GM18526 (cell line): ENCODE results near the gene PTPRG.

Source experiments
- POLR2A ChIP-seq: IDR thresholded peaks from 3 replicates; pipeline ENCODE4 v1.6.1; 2011; ENCODE audit not compliant: insufficient read length; ENCODE audit errors: extremely low read depth

Gene PTPRG

GRCh38 chr3:61876797-61877196 lies 315.4 kb downstream of the PTPRG start:
- TF ChIP-seq POLR2A, result no peak

- TF ChIP-seq POLR2A, result no peak
These were observed 316.2 kb downstream of the PTPRG start for GRCh38 chr3:61877359-61878138.

GRCh38 chr3:61882253-61882652 lies 320.9 kb downstream of the PTPRG start:
- TF ChIP-seq POLR2A, result no peak

- no peak for TF ChIP-seq POLR2A
These were observed 323.4 kb downstream of the PTPRG start for GRCh38 chr3:61884794-61885193.

GRCh38 chr3:61885414-61885813 lies 324.0 kb downstream of the PTPRG start:
- no peak for TF ChIP-seq POLR2A

DNA sequence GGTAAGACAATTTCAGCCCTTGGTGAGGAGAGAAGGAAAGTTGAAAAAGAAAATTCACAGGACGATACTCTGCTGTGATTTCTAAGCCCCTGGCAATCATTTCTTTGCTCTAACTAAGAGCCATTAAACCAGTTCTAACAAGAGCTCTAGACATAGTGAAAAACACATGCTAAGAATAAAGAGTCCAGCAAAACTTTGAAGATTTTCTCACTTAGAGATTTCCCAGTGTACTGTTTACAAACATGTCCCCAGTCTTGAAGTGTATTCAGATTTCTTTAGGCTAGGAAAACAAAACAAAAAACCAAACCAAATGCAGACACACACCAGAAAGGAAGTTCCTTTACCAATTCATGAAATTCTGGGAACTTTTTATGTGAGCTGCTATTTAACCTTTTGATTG lies 325.8 kb downstream of the PTPRG start:
- TF ChIP-seq POLR2A, result no peak

GRCh38 chr3:61889259-61889658 lies 327.9 kb downstream of the PTPRG start:
- TF ChIP-seq POLR2A, result no peak

- TF ChIP-seq POLR2A, result no peak
These were observed 328.8 kb downstream of the PTPRG start for GRCh38 chr3:61890167-61890566.

GRCh38 chr3:61890586-61890985 lies 329.2 kb downstream of the PTPRG start:
- no peak for TF ChIP-seq POLR2A

- no peak for TF ChIP-seq POLR2A
These were observed 331.5 kb downstream of the PTPRG start for GRCh38 chr3:61892891-61893290.

DNA sequence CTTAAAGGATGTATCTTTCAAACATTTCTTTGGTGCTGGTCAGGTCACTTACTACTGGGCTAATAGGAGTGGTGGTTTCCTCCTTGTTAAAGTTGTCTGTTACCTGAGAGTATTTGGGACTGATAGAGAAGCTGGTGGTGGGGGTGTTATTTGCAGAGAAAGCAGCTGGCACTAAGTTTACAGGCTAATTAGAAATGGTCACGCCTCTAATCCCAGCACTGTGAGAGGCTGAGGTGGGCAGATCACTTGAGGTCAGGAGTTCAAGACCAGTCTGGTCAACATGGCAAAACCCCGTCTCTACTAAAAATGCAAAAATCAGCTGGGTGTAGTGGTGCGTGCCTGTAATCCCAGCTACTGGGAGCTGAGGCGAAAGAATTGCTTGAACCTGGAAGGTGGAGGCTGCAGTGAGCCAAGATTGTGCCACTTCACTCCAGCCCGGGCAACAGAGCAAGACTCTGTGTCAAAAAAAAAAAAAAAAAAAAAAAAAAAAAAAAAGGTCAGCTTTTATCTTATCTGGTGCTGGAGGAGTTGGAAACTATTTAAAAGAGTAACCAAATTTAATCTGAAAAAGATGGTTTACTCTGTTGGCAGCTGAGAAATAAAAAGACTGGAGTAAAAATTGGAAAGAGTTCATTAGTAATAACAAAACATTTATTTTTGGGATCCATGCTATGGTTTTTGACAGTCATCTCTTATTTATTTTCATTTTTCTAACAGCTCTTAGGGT lies 332.6 kb downstream of the PTPRG start:
- TF ChIP-seq POLR2A, result no peak

GRCh38 chr3:61894988-61895935 lies 333.9 kb downstream of the PTPRG start:
- no peak for TF ChIP-seq POLR2A

GRCh38 chr3:61896251-61896650 lies 334.9 kb downstream of the PTPRG start:
- TF ChIP-seq POLR2A, result no peak

- no peak for TF ChIP-seq POLR2A
These were observed 336.5 kb downstream of the PTPRG start for GRCh38 chr3:61897848-61898247.

DNA sequence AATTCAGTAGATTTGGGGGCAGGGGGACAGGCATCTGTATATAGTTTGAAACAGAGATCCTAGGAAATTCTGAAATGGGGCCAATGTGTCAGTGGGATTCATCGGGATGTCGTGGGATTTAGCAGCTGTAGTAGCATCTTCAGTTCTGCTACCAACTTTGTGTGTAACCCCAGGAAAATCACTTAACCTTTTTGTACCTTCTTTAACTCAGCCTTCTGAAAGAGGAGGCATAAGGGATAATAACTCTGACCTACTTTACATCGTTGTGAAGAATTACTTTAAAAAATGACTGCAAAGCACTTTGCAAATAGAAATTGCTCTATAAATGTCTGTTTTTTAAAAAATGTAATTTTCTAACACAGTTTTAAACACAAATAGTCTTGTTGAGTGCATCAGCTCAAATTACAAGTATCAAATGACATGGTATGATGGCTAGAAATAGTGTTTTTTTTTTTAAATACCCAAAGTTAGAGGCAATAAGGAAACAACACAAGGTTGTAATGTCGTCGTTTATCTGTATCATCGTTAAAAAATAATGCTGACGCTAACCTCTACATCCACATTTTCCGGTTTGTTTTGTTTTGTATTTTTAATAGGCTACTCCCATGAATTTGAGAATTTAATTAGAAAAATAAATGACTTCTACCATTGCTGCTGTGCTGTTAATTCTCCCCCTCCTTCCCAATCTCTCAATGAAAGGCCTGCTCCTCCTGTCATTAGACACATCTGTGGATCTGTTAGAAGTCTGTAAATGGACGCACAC lies 338.5 kb downstream of the PTPRG start:
- TF ChIP-seq POLR2A, result no peak
